ENCODE data around the gene ACAA1. TPM values are rescaled to one million over a fixed set of nuclear protein-coding genes. Genes with fewer than 3 reads are reported as not detected.
A peak's percentile ranks its signal among the peaks of the same experiment; 100 is the strongest.

Gene ACAA1
- total and polyA plus RNA-seq, 9 of the 15 experiments (the other 6 are each of a cell fraction or from before 2014, with no cell fraction given), result 4.0 to 88.9 (median 57.2) TPM

DNA sequence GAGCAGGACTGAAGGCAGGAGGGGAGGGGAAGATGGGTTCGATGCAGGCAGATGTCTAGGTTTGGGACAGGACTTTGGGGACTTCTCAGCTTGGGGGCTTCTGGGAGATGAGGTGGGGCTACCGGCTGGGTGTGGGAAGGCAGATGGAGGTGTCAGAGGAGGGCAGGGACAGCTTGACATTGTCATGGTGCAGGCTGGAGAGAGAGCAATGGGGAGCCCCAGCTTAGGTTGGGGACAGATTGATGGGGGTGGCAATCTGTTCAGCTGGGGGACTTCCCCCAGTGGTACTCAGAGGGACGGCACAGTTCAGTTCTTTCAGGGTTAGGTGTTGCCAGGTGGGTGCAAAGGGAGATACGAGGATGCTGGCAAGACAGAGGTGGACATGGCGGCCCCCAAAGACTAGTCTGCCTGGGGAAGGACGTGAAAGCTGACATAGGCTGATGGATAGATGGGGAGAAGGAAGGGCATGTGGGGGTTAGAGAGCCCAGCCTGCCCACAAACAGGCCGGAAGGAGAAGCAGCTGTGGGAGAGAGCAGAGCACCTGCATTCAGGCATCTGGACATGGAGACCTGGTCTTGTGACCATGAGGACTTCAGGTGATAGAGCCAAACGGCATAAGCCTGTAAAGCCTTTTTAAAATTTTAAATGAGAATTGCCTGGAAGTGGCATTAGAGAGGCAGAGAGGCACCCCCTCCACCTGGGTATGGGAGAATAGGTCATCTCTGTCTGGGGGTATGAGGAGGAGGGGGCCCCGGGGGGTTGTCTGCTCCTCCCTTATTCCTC lies 21.1 kb downstream of the ACAA1 start:
- ChIA-PET POLR2A (interaction anchor here (0.8 to 1.4 kb wide), 5 partner anchors 13 to 26 kb away, joined by 3 to 5 read pairs (median 4); partner anchors contain the start of gene ACAA1), CTCF (ENCODE audit: low intra/inter-chr PET ratio) (no interaction called here)
- no peak overlapping the region for H3K4me2 ChIP-seq (ENCODE audit: insufficient read depth, low read length)
- H2AFZ ChIP-seq (ENCODE audit: low read depth, low read length), result no peak overlapping the region
- ATAC-seq (no peak), FAIRE-seq (no peak), DNase-seq (ENCODE audit: extremely low read depth in 1 of 4, low spot score in 3 of 4) (no peak)
- no TSS peak for BruUV-seq (replicated peaks)
- no peak overlapping the region for H3K4me3 ChIP-seq
- H3K27ac ChIP-seq (ENCODE audit: extremely low read depth, low read depth, low read length), result no peak overlapping the region
- no peaks in the 10 kb centered on the region for H3K79me2 ChIP-seq (ENCODE audit: control insufficient read depth, insufficient read depth, low read length)
- TF ChIP-seq CEBPG (CRISPR knock-in tag; IDR thresholded peaks at IDR 0.05) (no peak), CEBPG (tag; conservative IDR thresholded peaks at IDR 0.05 in 1 of 2, IDR thresholded peaks at IDR 0.05 in 1 of 2) (no peak), ZNF212 (CRISPR knock-in tag; IDR thresholded peaks at IDR 0.05) (no peak), GABPB1 (CRISPR knock-in tag; IDR thresholded peaks at IDR 0.05) (peak; percentile 24; the same call in 1 of the 2 replicates)
- H3K4me1 ChIP-seq (replicated peaks in 1 of 2; ENCODE audit: control insufficient read depth in 2 of 2, insufficient read depth in 2 of 2, low read length in 2 of 2), result peaks cover 0 to 26% of the 10 kb centered on the region in 2 experiments; a peak in 3 of 5 replicates
- H3K36me3 ChIP-seq (ENCODE audit: control insufficient read depth, insufficient read depth, low read length), result peaks cover 1% of the 10 kb centered on the region; the same call in 1 of the 3 replicates
- WGBS (ENCODE audit: insufficient coverage, low coverage, missing lambda C conversion rate), result 2% methylated on average over 9 of the region's 9 CpGs
- in situ Hi-C loops (cut with MboI), result loop anchor here (5.0 kb wide), 1 partner anchor 536 kb away; no protein-coding TSS in a partner anchor
- H3K9me1 ChIP-seq (ENCODE audit: control insufficient read depth, insufficient read depth, low read length), result no peaks in the 10 kb centered on the region
- H3K27me3 ChIP-seq (ENCODE audit: control insufficient read depth in 2 of 2, insufficient read depth in 2 of 2, low read length in 2 of 2), result peaks cover 12 to 43% of the 10 kb centered on the region in 2 experiments; a peak in 4 of 5 replicates
- H3K9me3 ChIP-seq (replicated peaks; ENCODE audit: control insufficient read depth, insufficient read depth, low read depth, low read length), result no peaks in the 10 kb centered on the region
- intact Hi-C loops (cut with micrococcal nuclease), result loop anchor here (5.0 kb wide), 3 partner anchors 144 to 366 kb away; partner anchors contain the start of gene XYLB
- H3K9ac ChIP-seq (ENCODE audit: insufficient read depth in 1 of 2, low read depth in 2 of 2, low read length in 2 of 2), result peak overlapping the region in 1 of 2 experiments; percentile 79; a peak in 2 of 4 replicates
- H4K20me1 ChIP-seq (replicated peaks; ENCODE audit: control insufficient read depth, insufficient read depth, low read length), result peaks cover 27% of the 10 kb centered on the region

Measured in K562 (cell line).